Mesenchymal stem cell (in vitro differentiated cells and primary cell): Measurements from ENCODE around the gene BCR.

ENCODE experiments used
- DNase-seq: peaks from one replicate; pipeline ENCODE4 v3.0.0-alpha.2; 2013
- H2AFZ ChIP-seq: one replicate; pipeline ENCODE4 v1.6.1; 2013; ENCODE audit warnings: low read depth, mild to moderate bottlenecking, control low read depth, inconsistent platforms, low read length, moderate library complexity
- H2AK5ac ChIP-seq: 2 replicates; pipeline ENCODE4 v1.6.1; 2013; ENCODE audit warnings: low read length, moderate library complexity, mild to moderate bottlenecking, inconsistent platforms; ENCODE audit not compliant: severe bottlenecking
- H2BK120ac ChIP-seq: one replicate; pipeline ENCODE4 v1.6.1; 2013; ENCODE audit warnings: low read depth, mild to moderate bottlenecking, inconsistent platforms, low read length, moderate library complexity
- H2BK12ac ChIP-seq, 2 experiments: one replicate each; pipeline ENCODE4 v1.6.1; 2013; ENCODE audit warnings: inconsistent platforms in 2 of 2, low read length in 2 of 2, mild to moderate bottlenecking in 2 of 2, moderate library complexity in 2 of 2, control low read depth in 1 of 2
- H2BK15ac ChIP-seq: one replicate; pipeline ENCODE4 v1.6.1; 2013; ENCODE audit warnings: mild to moderate bottlenecking, low read depth, inconsistent platforms; ENCODE audit not compliant: poor library complexity, severe bottlenecking
- H2BK5ac ChIP-seq: 2 replicates; pipeline ENCODE4 v1.6.1; 2013; ENCODE audit warnings: low read depth, mild to moderate bottlenecking, low read length, control low read depth, inconsistent platforms; ENCODE audit not compliant: poor library complexity, severe bottlenecking
- H3K14ac ChIP-seq, 2 experiments: one replicate each; pipeline ENCODE4 v1.6.1; 2013; ENCODE audit warnings: inconsistent platforms in 2 of 2, low read length in 2 of 2, control low read depth in 1 of 2, mild to moderate bottlenecking in 1 of 2, moderate library complexity in 1 of 2
- H3K18ac ChIP-seq, 2 experiments: one replicate each; pipeline ENCODE4 v1.6.1; 2013; ENCODE audit warnings: inconsistent platforms in 2 of 2, low read length in 2 of 2, control low read depth in 1 of 2, low read depth in 1 of 2, mild to moderate bottlenecking in 1 of 2
- H3K23ac ChIP-seq, 2 experiments: one replicate each; pipeline ENCODE4 v1.6.1; 2013; ENCODE audit warnings: inconsistent platforms in 2 of 2, low read length in 2 of 2, mild to moderate bottlenecking in 2 of 2, moderate library complexity in 2 of 2, control low read depth in 1 of 2
- H3K27ac ChIP-seq: 2 replicates; pipeline ENCODE4 v1.5.1; 2013; ENCODE audit warnings: mild to moderate bottlenecking, moderate library complexity, low read length, control low read depth, inconsistent platforms; ENCODE audit not compliant: poor library complexity, severe bottlenecking
- H3K27me3 ChIP-seq, 2 experiments: 2 replicates each; pipeline versions ENCODE4 v1.6.1 to v1.7.0; 2013; ENCODE audit warnings: low read length in 2 of 2, mild to moderate bottlenecking in 2 of 2, moderate library complexity in 2 of 2, control low read depth in 1 of 2, inconsistent platforms in 1 of 2; ENCODE audit not compliant: control insufficient read depth in 1 of 2, insufficient read depth in 1 of 2
- H3K36me3 ChIP-seq, 2 experiments: 2 replicates each; pipeline versions ENCODE4 v1.6.1 to v1.7.0; 2013; ENCODE audit warnings: low read length in 2 of 2, control low read depth in 1 of 2, inconsistent platforms in 1 of 2, low read depth in 1 of 2, mild to moderate bottlenecking in 1 of 2; ENCODE audit not compliant: insufficient read depth in 2 of 2, control insufficient read depth in 1 of 2
- H3K4ac ChIP-seq, 2 experiments: one replicate each; pipeline ENCODE4 v1.6.1; 2013; ENCODE audit warnings: inconsistent platforms in 2 of 2, low read length in 2 of 2, mild to moderate bottlenecking in 2 of 2, moderate library complexity in 2 of 2, control low read depth in 1 of 2, low read depth in 1 of 2
- H3K4me1 ChIP-seq: 2 replicates; pipeline ENCODE4 v1.6.1; 2013; ENCODE audit warnings: low read depth, low read length, control low read depth; ENCODE audit not compliant: control insufficient read depth, insufficient read depth
- H3K4me2 ChIP-seq: 2 replicates; pipeline ENCODE4 v1.6.1; 2013; ENCODE audit warnings: low read length, mild to moderate bottlenecking, inconsistent platforms; ENCODE audit not compliant: poor library complexity, severe bottlenecking
- H3K4me3 ChIP-seq, 2 experiments: 2 replicates each; pipeline versions ENCODE4 v1.5.1 to v1.7.0; 2013; ENCODE audit warnings: low read length in 2 of 2, mild to moderate bottlenecking in 2 of 2, control low read depth in 1 of 2, low read depth in 1 of 2; ENCODE audit not compliant: insufficient read depth in 1 of 2
- H3K79me1 ChIP-seq: replicated peaks from 2 replicates; pipeline ENCODE4 v1.6.1; 2013; ENCODE audit warnings: mild to moderate bottlenecking, control low read depth, low read length, inconsistent platforms; ENCODE audit not compliant: poor library complexity, severe bottlenecking
- H3K9ac ChIP-seq: 2 replicates; pipeline ENCODE4 v1.7.0; 2013; ENCODE audit warnings: mild to moderate bottlenecking, low read length, moderate library complexity
- H3K9me3 ChIP-seq: 2 replicates; pipeline ENCODE4 v1.7.0; 2013; ENCODE audit warnings: mild to moderate bottlenecking, low read length; ENCODE audit not compliant: control insufficient read depth
- H4K8ac ChIP-seq: one replicate; pipeline ENCODE4 v1.6.1; 2013; ENCODE audit warnings: inconsistent platforms, mild to moderate bottlenecking, low read length, moderate library complexity
- H4K91ac ChIP-seq: one replicate; pipeline ENCODE4 v1.6.1; 2013; ENCODE audit warnings: mild to moderate bottlenecking, low read length, inconsistent platforms
- WGBS: methylation state at CpG from one replicate; pipeline ENCODE4 v1.1.7; 2013; ENCODE audit warnings: mixed read lengths; 5-methylcytosine and 5-hydroxymethylcytosine counted together

Gene BCR

GRCh38 chr22:23204125-23204488 lies 23.8 kb downstream of the BCR start:
- no peak overlapping the region for H2AFZ ChIP-seq
- H3K4ac ChIP-seq = no peak overlapping the region
- H4K8ac ChIP-seq = no peak overlapping the region
- no peak overlapping the region for H3K4me3 ChIP-seq
- no peak overlapping the region for H3K4me2 ChIP-seq
- no peak overlapping the region for H3K14ac ChIP-seq
- H2BK120ac ChIP-seq = no peak overlapping the region
- H4K91ac ChIP-seq = no peak overlapping the region
- no peaks in the 10 kb centered on the region for H3K9me3 ChIP-seq
- H3K4me1 ChIP-seq = peaks cover 22% of the 10 kb centered on the region
- WGBS = 97% methylated on average over 11 of the region's 11 CpGs
- no peak overlapping the region for H3K27ac ChIP-seq
- no peak for DNase-seq
- no peak overlapping the region for H2BK15ac ChIP-seq
- peaks cover 36% of the 10 kb centered on the region for H3K79me1 ChIP-seq
- peaks cover 0 to 19% of the 10 kb centered on the region in 2 experiments for H3K36me3 ChIP-seq
- H3K9ac ChIP-seq = no peak overlapping the region
- H3K18ac ChIP-seq = no peak overlapping the region
- H3K27me3 ChIP-seq = no peaks in the 10 kb centered on the region
- no peak overlapping the region for H2BK5ac ChIP-seq
- H2BK12ac ChIP-seq = no peak overlapping the region
- no peak overlapping the region for H2AK5ac ChIP-seq
- H3K23ac ChIP-seq = no peak overlapping the region

DNA sequence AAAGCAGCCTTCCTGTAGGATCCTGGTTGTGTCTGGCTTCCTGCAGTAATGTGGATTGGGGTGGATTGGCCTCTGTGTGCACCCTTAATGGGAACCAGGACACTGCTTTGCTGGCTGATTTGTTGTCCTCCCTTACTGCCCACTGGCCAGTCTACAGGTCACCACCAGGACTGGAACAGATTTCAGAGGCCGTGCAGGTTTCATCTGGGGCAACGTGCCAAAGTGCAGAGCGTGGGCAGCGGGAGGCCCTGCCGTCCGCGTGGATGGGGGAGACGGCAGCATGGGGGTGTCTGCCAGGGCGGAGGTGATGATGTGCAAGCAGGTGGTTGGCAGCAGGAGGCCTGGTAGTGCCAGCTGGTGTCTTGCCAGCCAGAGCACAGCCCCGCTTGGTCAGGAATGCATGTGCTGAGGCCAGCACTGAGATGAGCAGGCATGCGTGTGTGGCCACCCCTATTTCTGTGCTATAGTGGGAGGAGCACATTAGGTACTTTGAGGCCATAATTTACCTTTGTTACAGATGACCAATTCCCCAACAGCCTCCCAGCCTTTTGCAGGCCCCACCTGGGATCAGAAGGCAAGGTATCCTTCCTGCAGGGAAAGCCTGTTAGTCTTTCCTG lies 24.3 kb downstream of the BCR start:
- Histone ChIP-seq H3K4me2 (no peak overlapping the region), H3K36me3 (peaks cover 0 to 16% of the 10 kb centered on the region in 2 experiments), H2BK5ac (no peak overlapping the region), H3K4me3 (no peak overlapping the region), H3K27me3 (no peaks in the 10 kb centered on the region), H3K23ac (no peak overlapping the region), H2BK120ac (no peak overlapping the region), H3K4ac (no peak overlapping the region), H3K18ac (no peak overlapping the region), H3K79me1 (peaks cover 33% of the 10 kb centered on the region), H2BK15ac (no peak overlapping the region), H2AFZ (no peak overlapping the region), H2BK12ac (no peak overlapping the region), H3K14ac (peak overlapping the region in 1 of 2 experiments; percentile 71), H3K4me1 (peaks cover 18% of the 10 kb centered on the region), H3K27ac (no peak overlapping the region), H4K91ac (no peak overlapping the region), H4K8ac (no peak overlapping the region), H2AK5ac (no peak overlapping the region), H3K9me3 (no peaks in the 10 kb centered on the region), H3K9ac (no peak overlapping the region)
- WGBS = 95% methylated on average over 10 of the region's 11 CpGs
- DNase-seq = no peak

GRCh38 chr22:23205339-23206049 lies 25.2 kb downstream of the BCR start:
- H3K27ac ChIP-seq = no peak overlapping the region
- peaks cover 0 to 16% of the 10 kb centered on the region in 2 experiments for H3K36me3 ChIP-seq
- no peak overlapping the region for H3K4ac ChIP-seq
- H2BK12ac ChIP-seq = no peak overlapping the region
- H3K27me3 ChIP-seq = no peaks in the 10 kb centered on the region
- H3K4me1 ChIP-seq = peaks cover 18% of the 10 kb centered on the region
- H4K91ac ChIP-seq = no peak overlapping the region
- H2BK15ac ChIP-seq = no peak overlapping the region
- H2AFZ ChIP-seq = no peak overlapping the region
- no peak overlapping the region for H3K9ac ChIP-seq
- H3K9me3 ChIP-seq = no peaks in the 10 kb centered on the region
- no peak overlapping the region for H3K4me3 ChIP-seq
- H3K18ac ChIP-seq = no peak overlapping the region
- no peak overlapping the region for H3K4me2 ChIP-seq
- no peak for DNase-seq
- 92% methylated on average over 9 of the region's 9 CpGs for WGBS
- peaks cover 33% of the 10 kb centered on the region for H3K79me1 ChIP-seq
- no peak overlapping the region for H3K14ac ChIP-seq
- H4K8ac ChIP-seq = no peak overlapping the region
- H2BK120ac ChIP-seq = no peak overlapping the region
- no peak overlapping the region for H2AK5ac ChIP-seq
- no peak overlapping the region for H3K23ac ChIP-seq
- H2BK5ac ChIP-seq = no peak overlapping the region

- H3K36me3 ChIP-seq = peaks cover 0 to 16% of the 10 kb centered on the region in 2 experiments
- H3K14ac ChIP-seq = no peak overlapping the region
- no peak overlapping the region for H2BK12ac ChIP-seq
- no peak overlapping the region for H3K9ac ChIP-seq
- no peak overlapping the region for H3K4me2 ChIP-seq
- peaks cover 28% of the 10 kb centered on the region for H3K79me1 ChIP-seq
- H2BK15ac ChIP-seq = no peak overlapping the region
- no peak overlapping the region for H3K4ac ChIP-seq
- H2BK5ac ChIP-seq = no peak overlapping the region
- no peak overlapping the region for H4K91ac ChIP-seq
- DNase-seq = no peak
- H2AFZ ChIP-seq = no peak overlapping the region
- H3K4me1 ChIP-seq = peaks cover 15% of the 10 kb centered on the region
- H3K9me3 ChIP-seq = no peaks in the 10 kb centered on the region
- no peak overlapping the region for H3K4me3 ChIP-seq
- no peak overlapping the region for H3K23ac ChIP-seq
- H4K8ac ChIP-seq = no peak overlapping the region
- H3K27me3 ChIP-seq = no peaks in the 10 kb centered on the region
- H2AK5ac ChIP-seq = no peak overlapping the region
- no peak overlapping the region for H3K18ac ChIP-seq
- H3K27ac ChIP-seq = no peak overlapping the region
- H2BK120ac ChIP-seq = no peak overlapping the region
Observed at GRCh38 chr22:23206915-23207314, 26.6 kb downstream of the BCR start.
